Caco-2 (cell line): Measurements from ENCODE around the gene DHRS1. TPM values are rescaled to one million over a fixed set of nuclear protein-coding genes. Genes with fewer than 3 reads are reported as not detected.

Source experiments
- BruUV-seq: library from RNA; stranded (reverse); fragments of 400-500 nt; replicated peaks from 2 replicates; lab custom pipeline; 2021; lab: Mats Ljungman, UMichigan
- CTCF ChIA-PET: fragments of 300-600 bp; sonication (Branson Sonifier 250); formaldehyde crosslinking; loops from one replicate; lab custom pipeline; 2022; ENCODE audit warnings: antibody characterized with exemption; lab: Charles Lee
- POLR2A ChIA-PET: fragments of 300-600 bp; sonication (Branson Sonifier 250); formaldehyde crosslinking; loops from one replicate; lab custom pipeline; 2022; ENCODE audit warnings: antibody characterized with exemption; lab: Charles Lee
- DNase-seq, 2 experiments: peaks; one replicate each; pipeline versions ENCODE4 v3.0.0 to v3.0.0-alpha.2; 2020 to 2022
- H3K27me3 ChIP-seq: replicated peaks from 2 replicates; pipeline ENCODE4 v1.6.0; 2011; ENCODE audit warnings: low read length; ENCODE audit not compliant: control insufficient read depth, insufficient read depth
- H3K36me3 ChIP-seq: 2 replicates; pipeline ENCODE4 v1.5.1; 2011; ENCODE audit warnings: low read length; ENCODE audit not compliant: control insufficient read depth, insufficient read depth
- H3K4me1 ChIP-seq: fragments of 250-450 bp; sonication (Bioruptor Pico); 2 replicates; pipeline ENCODE4 v1.5.1; 2020; ENCODE audit warnings: mild to moderate bottlenecking
- H3K4me3 ChIP-seq: 2 replicates; pipeline ENCODE4 v1.5.1; 2011; ENCODE audit warnings: low read depth, mild to moderate bottlenecking, control low read depth, low read length
- H3K9me3 ChIP-seq: fragments of 250-450 bp; sonication (Bioruptor Pico); 2 replicates; pipeline ENCODE4 v1.5.1; 2020; ENCODE audit warnings: mild to moderate bottlenecking, moderate library complexity
- H3K27ac Mint-ChIP-seq: one replicate; pipeline ENCODE4 v1.8.0; 2022; ENCODE audit warnings: mixed read lengths; ENCODE audit not compliant: unreplicated experiment
- H3K27me3 Mint-ChIP-seq: one replicate; pipeline ENCODE4 v1.8.0; 2022; ENCODE audit warnings: mixed read lengths; ENCODE audit not compliant: insufficient read depth, unreplicated experiment
- H3K36me3 Mint-ChIP-seq: one replicate; pipeline ENCODE4 v1.8.0; 2022; ENCODE audit warnings: mild to moderate bottlenecking, mixed read lengths; ENCODE audit not compliant: insufficient read depth, unreplicated experiment
- H3K4me1 Mint-ChIP-seq: one replicate; pipeline ENCODE4 v1.8.0; 2022; ENCODE audit warnings: low read depth, mixed read lengths; ENCODE audit not compliant: unreplicated experiment
- H3K4me3 Mint-ChIP-seq: one replicate; pipeline ENCODE4 v1.8.0; 2022; ENCODE audit warnings: mild to moderate bottlenecking, moderate library complexity, mixed read lengths; ENCODE audit not compliant: unreplicated experiment
- H3K9me3 Mint-ChIP-seq: one replicate; pipeline ENCODE4 v1.8.0; 2022; ENCODE audit warnings: mixed read lengths; ENCODE audit not compliant: unreplicated experiment
- CTCF ChIP-seq, 2 experiments: fragments of 200-600 bp in 1 of 2; IDR thresholded peaks; 1 replicate in 1 of 2; 2 replicates in 1 of 2; pipeline versions ENCODE4 v1.5.1 to v1.8.0; 2011 to 2022; ENCODE audit warnings: antibody characterized with exemption in 1 of 2, control low read depth in 1 of 2, inconsistent platforms in 1 of 2, low read depth in 1 of 2, low read length in 1 of 2, mild to moderate bottlenecking in 1 of 2, moderate library complexity in 1 of 2; ENCODE audit not compliant: insufficient read depth in 1 of 2, severe bottlenecking in 1 of 2, unreplicated experiment in 1 of 2
- intact Hi-C: fragments of 100-400 bp; cut with micrococcal nuclease; formaldehyde crosslinking; loops from one replicate; pipeline ENCODE4 v1.10.0; 2022; ENCODE audit not compliant: unreplicated experiment
- total RNA-seq: library from RNA; stranded (reverse); gene quantifications from 2 replicates; pipeline ENCODE4 v1.2.3, GENCODE V29; 2022

DHRS1 gene
- total RNA-seq, 1 experiment from 2014 or later: 18.1 TPM

- H3K9me3 Mint-ChIP-seq: no peaks in the 10 kb centered on the region
- H3K36me3 Mint-ChIP-seq: no peaks in the 10 kb centered on the region
- H3K27ac Mint-ChIP-seq: no peak overlapping the region
- TF ChIP-seq CTCF (IDR thresholded peaks at IDR 0.05; ENCODE audit: insufficient read depth in 1 of 2, low read depth in 1 of 2, low read length in 1 of 2, severe bottlenecking in 1 of 2, unreplicated experiment in 1 of 2): no peak
- H3K4me1 Mint-ChIP-seq: no peaks in the 10 kb centered on the region
- no peak for DNase-seq
- Histone ChIP-seq H3K27me3 (no peaks in the 10 kb centered on the region; the same call in 1 of the 2 replicates), H3K9me3 (no peaks in the 10 kb centered on the region), H3K36me3 (no peaks in the 10 kb centered on the region), H3K4me3 (no peak overlapping the region), H3K4me1 (no peaks in the 10 kb centered on the region)
- ChIA-PET POLR2A (no interaction called here), CTCF (no interaction called here)
- intact Hi-C loops: no loop called here
- BruUV-seq: no TSS peak
- no peak overlapping the region for H3K4me3 Mint-ChIP-seq
- H3K27me3 Mint-ChIP-seq: peaks cover 14% of the 10 kb centered on the region
Observed at GRCh38 chr14:24323341-24323740, 23.8 kb upstream of the DHRS1 start.

- Mint-ChIP-seq H3K27ac (no peak overlapping the region), H3K36me3 (no peaks in the 10 kb centered on the region), H3K4me1 (no peaks in the 10 kb centered on the region), H3K9me3 (no peaks in the 10 kb centered on the region), H3K4me3 (no peak overlapping the region), H3K27me3 (peaks cover 14% of the 10 kb centered on the region)
- H3K36me3 ChIP-seq: no peaks in the 10 kb centered on the region
- DNase-seq: no peak
- intact Hi-C loops: no loop called here
- no peaks in the 10 kb centered on the region; the same call in 1 of the 2 replicates for H3K27me3 ChIP-seq
- no peak overlapping the region for H3K4me3 ChIP-seq
- no peaks in the 10 kb centered on the region for H3K4me1 ChIP-seq
- BruUV-seq: no TSS peak
- CTCF ChIA-PET: interaction anchor here (0.6 kb wide), 1 partner anchor 195 kb away, joined by 6 read pairs; no protein-coding TSS in a partner anchor
- POLR2A ChIA-PET: no interaction called here
- no peaks in the 10 kb centered on the region for H3K9me3 ChIP-seq
- TF ChIP-seq CTCF (IDR thresholded peaks at IDR 0.05; ENCODE audit: insufficient read depth in 1 of 2, low read depth in 1 of 2, low read length in 1 of 2, severe bottlenecking in 1 of 2, unreplicated experiment in 1 of 2): no peak
Observed at GRCh38 chr14:24322672-24323071, 23.1 kb upstream of the DHRS1 start.

GRCh38 chr14:24321212-24321975 is 21.8 kb upstream of the DHRS1 start:
- Mint-ChIP-seq H3K36me3 (peaks cover 6% of the 10 kb centered on the region), H3K27me3 (peaks cover 14% of the 10 kb centered on the region), H3K4me3 (no peak overlapping the region), H3K9me3 (no peaks in the 10 kb centered on the region), H3K27ac (no peak overlapping the region), H3K4me1 (no peaks in the 10 kb centered on the region)
- peaks cover 5% of the 10 kb centered on the region for H3K4me1 ChIP-seq
- intact Hi-C loops: no loop called here
- no TSS peak for BruUV-seq
- DNase-seq: no peak
- no peak overlapping the region for H3K4me3 ChIP-seq
- H3K9me3 ChIP-seq: no peaks in the 10 kb centered on the region
- CTCF ChIA-PET: interaction anchor here (1.3 kb wide), 1 partner anchor 13 kb away, joined by 4 read pairs; the partner anchor contains the start of gene CIDEB
- POLR2A ChIA-PET: no interaction called here
- TF ChIP-seq CTCF (IDR thresholded peaks at IDR 0.05; ENCODE audit: insufficient read depth in 1 of 2, low read depth in 1 of 2, low read length in 1 of 2, severe bottlenecking in 1 of 2, unreplicated experiment in 1 of 2): no peak
- H3K36me3 ChIP-seq: no peaks in the 10 kb centered on the region
- H3K27me3 ChIP-seq: no peaks in the 10 kb centered on the region
